Activated CD8-positive, alpha-beta memory T cell treated with anti-CD3 and anti-CD28 coated beads, Interleukin-2, amount 10 ng/mL, durations not matched to agents 7 days and 5 days (primary cell): ENCODE results near the gene CAMK4. TPM values are rescaled to one million over a fixed set of nuclear protein-coding genes. Genes with fewer than 3 reads are reported as not detected.
A peak's percentile ranks its signal among the peaks of the same experiment; 100 is the strongest.
"Not testable (repeated sequence)": the region's sequence is repeated elsewhere in the genome, so short reads cannot be mapped to it uniquely, and the experiment has no call there.

Experiments
- ATAC-seq: fragments of 150-1000 bp; cut with Tn5 transposase; one replicate; pipeline ENCODE4 v1.10.0; 2021; ENCODE audit warnings: moderate library complexity
- CTCF ChIA-PET: fragments of 350-600 bp; sonication (Branson Sonifier 250); formaldehyde crosslinking; loops from one replicate; lab custom pipeline; 2021; ENCODE audit warnings: antibody characterized with exemption; lab: Charles Lee
- DNase-seq: peaks from one replicate; pipeline ENCODE4 v3.0.0-alpha.2; 2020
- H3K27ac Mint-ChIP-seq: one replicate; pipeline ENCODE4 v1.8.0; 2021; ENCODE audit warnings: mild to moderate bottlenecking, mixed read lengths
- H3K27me3 Mint-ChIP-seq: one replicate; pipeline ENCODE4 v1.8.0; 2021; ENCODE audit warnings: mixed read lengths
- H3K36me3 Mint-ChIP-seq: one replicate; pipeline ENCODE4 v1.8.0; 2021; ENCODE audit warnings: mild to moderate bottlenecking, mixed read lengths
- H3K4me1 Mint-ChIP-seq: one replicate; pipeline ENCODE4 v1.8.0; 2021; ENCODE audit warnings: mixed read lengths
- H3K4me3 Mint-ChIP-seq: one replicate; pipeline ENCODE4 v1.8.0; 2021; ENCODE audit warnings: mild to moderate bottlenecking, moderate library complexity, mixed read lengths
- H3K9me3 Mint-ChIP-seq: one replicate; pipeline ENCODE4 v1.8.0; 2022; ENCODE audit warnings: low read depth, mixed read lengths
- total RNA-seq, 2 experiments: library from RNA; stranded (reverse); gene quantifications; one replicate each; pipeline ENCODE4 v1.2.3, GENCODE V29; 2021

The CAMK4 gene
- total RNA-seq, 2 experiments from 2014 or later, result 77.4 to 91.1 TPM

DNA sequence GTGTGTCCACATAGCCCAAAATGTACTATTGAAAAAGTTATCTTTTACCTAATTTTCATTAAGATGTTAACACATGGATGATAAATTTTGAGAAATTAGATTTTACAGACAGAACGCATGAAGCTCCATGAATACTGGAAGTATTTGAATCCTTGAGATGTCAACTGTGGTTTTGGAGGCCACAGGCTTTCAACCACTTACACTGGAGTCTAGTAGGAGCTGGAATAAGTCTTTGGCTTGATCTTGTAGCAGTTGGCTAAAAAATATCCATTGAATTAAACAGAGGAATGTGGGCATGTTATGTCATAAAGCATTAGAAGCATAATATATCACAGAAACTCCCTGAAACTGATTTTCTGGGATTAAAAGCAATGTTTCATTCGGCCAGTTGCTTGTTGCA is 52.9 kb downstream of the CAMK4 start:
- Mint-ChIP-seq H3K9me3 (no peaks in the 10 kb centered on the region), H3K4me1 (peaks cover 20% of the 10 kb centered on the region), H3K27me3 (no peaks in the 10 kb centered on the region), H3K27ac (no peak overlapping the region), H3K4me3 (no peak overlapping the region), H3K36me3 (peaks cover 4% of the 10 kb centered on the region)
- ATAC-seq (no peak), DNase-seq (no peak)
- CTCF ChIA-PET, result interaction anchor here (0.6 to 5.6 kb wide), 7 partner anchors 9 to 254 kb away, joined by 3 to 56 read pairs (median 7); partner anchors contain the start of gene CAMK4

DNA sequence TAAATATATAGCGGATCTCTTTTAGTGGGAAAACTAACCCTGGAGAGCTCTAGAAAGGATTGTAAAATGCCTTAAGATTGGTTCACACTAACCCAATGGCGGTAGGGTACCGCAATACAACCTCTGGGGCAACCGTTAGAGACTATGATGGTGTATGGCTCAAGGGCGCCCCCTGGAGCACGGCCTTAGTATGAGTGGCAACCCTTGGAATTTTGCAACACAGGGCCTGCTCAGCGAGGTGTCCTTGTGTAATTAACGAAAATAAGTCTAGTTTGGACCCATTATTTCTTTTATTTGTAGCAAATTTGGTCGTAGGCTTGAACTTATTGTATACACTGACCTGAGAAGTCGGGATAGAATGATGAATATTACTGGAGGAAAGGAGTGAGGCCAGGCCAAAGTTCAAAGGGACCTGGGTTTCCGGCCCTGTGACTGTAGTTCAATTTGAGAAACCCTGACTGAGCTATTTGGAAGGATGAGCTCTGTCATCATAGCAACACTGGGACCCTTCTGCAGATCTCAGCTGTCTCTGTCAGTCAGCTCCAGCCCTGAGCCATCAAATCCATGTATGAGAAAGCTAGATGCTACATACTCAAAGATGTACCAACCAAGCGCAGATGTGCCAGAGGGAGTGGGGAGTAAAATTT is 54.8 kb downstream of the CAMK4 start:
- no peaks in the 10 kb centered on the region for H3K9me3 Mint-ChIP-seq
- H3K27ac Mint-ChIP-seq, result peak overlapping the region; percentile 52
- no peaks in the 10 kb centered on the region for H3K27me3 Mint-ChIP-seq
- ATAC-seq (peak; percentile 99), DNase-seq (peak; percentile 88)
- H3K4me1 Mint-ChIP-seq, result peaks cover 20% of the 10 kb centered on the region
- H3K4me3 Mint-ChIP-seq, result no peak overlapping the region
- CTCF ChIA-PET, result interaction anchor here (0.6 to 5.6 kb wide), 27 partner anchors 10 to 186 kb away, joined by 3 to 56 read pairs (median 5); partner anchors contain the start of genes CAMK4 and WDR36
- peaks cover 3% of the 10 kb centered on the region for H3K36me3 Mint-ChIP-seq

DNA sequence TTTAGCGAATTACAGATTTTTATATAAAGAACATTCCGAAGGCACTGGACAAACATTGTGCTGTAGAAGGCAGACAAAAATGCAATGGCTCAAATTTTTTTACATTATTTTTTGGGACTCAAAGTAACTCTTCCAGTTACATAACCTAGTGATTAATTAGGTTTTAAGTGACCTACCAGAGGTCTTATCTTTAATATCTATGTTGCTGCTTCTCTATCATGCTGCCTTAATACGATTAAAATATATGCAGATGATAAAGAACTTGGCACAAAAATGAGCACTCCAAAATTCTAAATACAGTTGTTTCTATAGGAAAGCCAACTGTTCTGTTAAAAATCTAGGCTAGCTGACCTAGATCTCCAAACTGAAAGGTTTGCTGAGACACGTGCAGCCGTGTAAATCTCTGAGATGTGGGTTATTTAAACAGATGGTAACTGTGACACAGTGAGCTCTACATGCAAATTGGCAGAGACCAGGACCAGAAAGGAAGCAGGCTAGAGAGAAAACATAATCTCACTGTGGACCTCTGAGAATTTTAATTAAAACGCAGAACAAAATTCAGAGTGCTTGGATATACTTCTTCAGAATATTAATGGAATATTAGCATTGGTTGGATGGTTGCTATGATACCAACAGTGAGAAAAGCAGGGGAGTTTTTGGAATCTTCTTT is 56.2 kb downstream of the CAMK4 start:
- no peak for DNase-seq
- no peaks in the 10 kb centered on the region for H3K27me3 Mint-ChIP-seq
- H3K4me3 Mint-ChIP-seq, result no peak overlapping the region
- no peak overlapping the region for H3K27ac Mint-ChIP-seq
- H3K36me3 Mint-ChIP-seq, result no peaks in the 10 kb centered on the region
- CTCF ChIA-PET, result interaction anchor here (0.8 to 5.6 kb wide), 8 partner anchors 23 to 124 kb away, joined by 3 to 56 read pairs (median 11); partner anchors contain the start of gene CAMK4
- H3K4me1 Mint-ChIP-seq, result peaks cover 20% of the 10 kb centered on the region
- no peak for ATAC-seq
- H3K9me3 Mint-ChIP-seq, result no peaks in the 10 kb centered on the region

- no peaks in the 10 kb centered on the region for H3K27me3 Mint-ChIP-seq
- peaks cover 11% of the 10 kb centered on the region for H3K4me1 Mint-ChIP-seq
- CTCF ChIA-PET, result interaction anchor here (1.6 kb wide), 1 partner anchor 124 kb away, joined by 5 read pairs; no protein-coding TSS in a partner anchor
- no peaks in the 10 kb centered on the region for H3K9me3 Mint-ChIP-seq
- H3K4me3 Mint-ChIP-seq, result no peak overlapping the region
- DNase-seq (no peak), ATAC-seq (no peak)
- H3K27ac Mint-ChIP-seq, result no peak overlapping the region
- peaks cover 2% of the 10 kb centered on the region for H3K36me3 Mint-ChIP-seq
Observed at GRCh38 chr5:111282798-111283197, 58.6 kb downstream of the CAMK4 start.

DNA sequence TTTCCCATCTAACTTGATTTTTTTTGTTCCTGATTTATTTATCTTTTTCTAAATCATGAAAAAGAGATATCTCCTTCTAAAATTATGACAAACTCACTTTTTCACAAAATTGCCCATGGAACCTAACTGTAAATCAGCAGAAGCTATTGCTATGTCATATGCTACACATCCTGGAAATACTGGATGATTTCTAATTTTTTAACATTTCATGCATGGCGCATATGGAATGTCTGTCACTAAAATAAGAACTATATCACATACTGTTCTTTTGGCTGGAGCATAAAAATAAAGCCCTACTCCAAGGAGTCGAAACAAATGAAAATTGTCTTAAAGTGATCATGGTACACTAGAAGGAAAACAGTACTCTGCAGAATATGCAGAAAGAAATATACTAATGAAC is 60.6 kb downstream of the CAMK4 start:
- no peak for ATAC-seq
- no peaks in the 10 kb centered on the region for H3K9me3 Mint-ChIP-seq
- H3K4me3 Mint-ChIP-seq, result no peak overlapping the region
- peaks cover 15% of the 10 kb centered on the region for H3K36me3 Mint-ChIP-seq
- DNase-seq, result no peak
- H3K4me1 Mint-ChIP-seq, result no peaks in the 10 kb centered on the region
- no peak overlapping the region for H3K27ac Mint-ChIP-seq
- CTCF ChIA-PET, result no interaction called here
- H3K27me3 Mint-ChIP-seq, result no peaks in the 10 kb centered on the region

DNA sequence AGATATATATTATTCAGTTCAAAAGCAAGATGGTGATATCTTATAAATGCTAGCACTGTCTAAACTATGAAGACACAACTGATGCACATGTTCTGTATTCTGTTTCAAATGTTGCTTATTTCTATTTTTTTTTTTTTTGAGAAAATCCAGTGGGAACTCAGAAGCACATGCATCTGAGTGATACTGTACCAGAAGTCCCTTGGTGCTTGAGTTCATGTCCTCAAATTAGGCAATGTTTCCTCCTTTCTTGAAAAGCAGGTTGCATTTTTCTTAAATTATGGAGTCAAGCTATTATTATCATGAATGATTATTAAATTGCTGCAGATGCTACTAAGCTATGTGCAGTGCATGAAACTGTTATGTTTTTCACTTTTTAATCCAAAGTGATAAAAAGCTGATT is 70.4 kb downstream of the CAMK4 start:
- CTCF ChIA-PET, result interaction anchor here (1.0 kb wide), 1 partner anchor 45 kb away, joined by 4 read pairs; no protein-coding TSS in a partner anchor
- H3K4me1 Mint-ChIP-seq, result peaks cover 6% of the 10 kb centered on the region

GRCh38 chr5:111295649-111296048 is 71.5 kb downstream of the CAMK4 start:
- DNase-seq, result no peak
- H3K27ac Mint-ChIP-seq, result no peak overlapping the region
- H3K4me3 Mint-ChIP-seq, result no peak overlapping the region
- H3K9me3 Mint-ChIP-seq, result peaks cover 4% of the 10 kb centered on the region
- CTCF ChIA-PET, result interaction anchor here (1.4 kb wide), 1 partner anchor 17 kb away, joined by 3 read pairs; no protein-coding TSS in a partner anchor
- peaks cover 13% of the 10 kb centered on the region for H3K4me1 Mint-ChIP-seq
- peaks cover 33% of the 10 kb centered on the region for H3K36me3 Mint-ChIP-seq
- H3K27me3 Mint-ChIP-seq, result no peaks in the 10 kb centered on the region
- no peak for ATAC-seq

More for the DNA sequence above, 70.4 kb downstream of the CAMK4 start:
- DNase-seq (no peak), ATAC-seq (no peak)
- peaks cover 34% of the 10 kb centered on the region for H3K36me3 Mint-ChIP-seq
- H3K9me3 Mint-ChIP-seq, result peaks cover 6% of the 10 kb centered on the region
- no peak overlapping the region for H3K27ac Mint-ChIP-seq
- no peaks in the 10 kb centered on the region for H3K27me3 Mint-ChIP-seq
- no peak overlapping the region for H3K4me3 Mint-ChIP-seq

- H3K4me3 Mint-ChIP-seq, result no peak overlapping the region
- CTCF ChIA-PET, result interaction anchor here (1.4 kb wide), 1 partner anchor 16 kb away, joined by 3 read pairs; no protein-coding TSS in a partner anchor
- no peak overlapping the region for H3K27ac Mint-ChIP-seq
- peaks cover 6% of the 10 kb centered on the region for H3K9me3 Mint-ChIP-seq
- H3K27me3 Mint-ChIP-seq, result no peaks in the 10 kb centered on the region
- H3K36me3 Mint-ChIP-seq, result peaks cover 37% of the 10 kb centered on the region
- ATAC-seq, result no peak
- peaks cover 13% of the 10 kb centered on the region for H3K4me1 Mint-ChIP-seq
- DNase-seq, result no peak
Observed at GRCh38 chr5:111296570-111296969, 72.4 kb downstream of the CAMK4 start.

- Mint-ChIP-seq H3K27ac (no peak overlapping the region), H3K4me3 (no peak overlapping the region), H3K27me3 (no peaks in the 10 kb centered on the region), H3K9me3 (peaks cover 6% of the 10 kb centered on the region), H3K4me1 (peaks cover 13% of the 10 kb centered on the region), H3K36me3 (peaks cover 40% of the 10 kb centered on the region)
- CTCF ChIA-PET, result interaction anchor here (1.0 to 1.5 kb wide), 2 partner anchors 15 to 23 kb away, joined by 3 to 5 read pairs; no protein-coding TSS in a partner anchor
- ATAC-seq (no peak), DNase-seq (no peak)
Observed at GRCh38 chr5:111299067-111299481, 74.9 kb downstream of the CAMK4 start.

DNA sequence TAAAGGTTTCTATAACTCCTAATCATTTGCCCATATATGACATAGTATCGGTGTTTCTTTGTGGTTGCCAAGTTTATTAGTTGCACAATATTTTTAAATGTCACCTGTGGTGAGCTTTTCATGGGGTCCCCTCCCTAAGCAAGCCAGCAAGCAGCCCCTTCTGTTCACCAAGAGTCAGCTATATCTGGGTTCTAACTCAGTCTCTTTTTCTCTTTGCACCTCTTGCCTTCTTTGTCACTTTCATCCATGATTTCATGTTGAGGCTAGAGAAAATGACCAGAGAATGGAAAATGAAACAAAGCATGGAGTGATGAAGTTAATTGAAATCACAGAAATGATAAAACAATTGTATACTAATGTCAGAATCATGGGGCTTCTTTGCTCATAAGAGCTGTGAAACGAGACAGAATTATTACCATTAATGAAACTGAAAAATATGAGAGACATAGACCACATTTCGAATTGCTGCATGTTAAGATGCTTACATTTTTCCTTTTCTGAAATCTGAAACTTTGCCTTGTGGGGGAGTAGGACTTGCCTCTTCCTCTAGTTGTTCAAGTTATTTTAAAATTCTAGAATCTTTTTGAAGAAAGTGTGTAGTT is 75.7 kb downstream of the CAMK4 start:
- DNase-seq, result no peak
- Mint-ChIP-seq H3K27me3 (no peaks in the 10 kb centered on the region), H3K4me1 (peaks cover 13% of the 10 kb centered on the region), H3K27ac (no peak overlapping the region), H3K4me3 (peak overlapping the region; percentile 12), H3K36me3 (peaks cover 39% of the 10 kb centered on the region), H3K9me3 (peaks cover 6% of the 10 kb centered on the region)
- ATAC-seq, result peak; percentile 20
- CTCF ChIA-PET, result interaction anchor here (0.7 to 1.5 kb wide), 2 partner anchors 14 to 22 kb away, joined by 3 to 5 read pairs; no protein-coding TSS in a partner anchor

DNA sequence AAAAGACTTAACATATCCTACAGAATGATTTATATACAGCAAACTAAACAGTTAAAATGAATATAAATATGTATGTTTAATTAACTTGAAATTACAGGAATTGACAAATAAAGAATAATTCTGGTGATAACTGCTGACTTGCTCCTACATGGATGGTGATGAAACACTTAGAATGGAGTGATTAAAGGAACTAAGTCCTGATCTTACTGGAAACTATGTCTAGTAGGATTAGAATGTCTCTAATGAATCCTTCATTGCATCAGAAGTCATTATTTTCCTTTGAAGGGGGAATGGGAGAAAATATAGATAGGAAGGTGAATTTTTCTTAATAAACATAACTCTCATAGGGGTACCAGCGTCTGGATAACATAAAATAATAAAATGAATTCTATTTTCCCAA is 77.1 kb downstream of the CAMK4 start:
- CTCF ChIA-PET, result no interaction called here
- H3K4me3 Mint-ChIP-seq, result no peak overlapping the region
- peaks cover 6% of the 10 kb centered on the region for H3K9me3 Mint-ChIP-seq
- H3K27ac Mint-ChIP-seq, result no peak overlapping the region
- DNase-seq, result no peak
- peaks cover 13% of the 10 kb centered on the region for H3K4me1 Mint-ChIP-seq
- H3K36me3 Mint-ChIP-seq, result peaks cover 35% of the 10 kb centered on the region
- no peaks in the 10 kb centered on the region for H3K27me3 Mint-ChIP-seq
- ATAC-seq, result no peak

DNA sequence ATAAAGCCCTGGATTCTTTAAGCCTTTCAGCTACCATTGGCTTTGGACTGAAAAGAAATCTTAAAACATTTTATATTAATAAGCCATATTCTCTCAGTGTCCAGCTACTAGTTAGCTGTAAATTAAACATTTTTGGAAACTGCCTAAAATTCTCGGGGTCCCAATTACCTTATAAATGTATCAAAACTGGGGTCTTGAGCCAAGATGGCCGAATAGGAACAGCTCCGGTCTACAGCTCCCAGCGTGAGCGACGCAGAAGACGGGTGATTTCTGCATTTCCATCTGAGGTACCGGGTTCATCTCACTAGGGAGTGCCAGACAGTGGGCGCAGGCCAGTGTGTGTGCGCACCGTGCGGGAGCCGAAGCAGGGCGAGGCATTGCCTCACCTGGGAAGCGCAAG is 77.9 kb downstream of the CAMK4 start:
- H3K9me3 Mint-ChIP-seq, DNase-seq, H3K27ac Mint-ChIP-seq, H3K27me3 Mint-ChIP-seq, H3K4me3 Mint-ChIP-seq, ATAC-seq, CTCF ChIA-PET: not testable (repeated sequence)
- Mint-ChIP-seq H3K36me3 (peaks cover 35% of the 10 kb centered on the region), H3K4me1 (peaks cover 13% of the 10 kb centered on the region)

DNA sequence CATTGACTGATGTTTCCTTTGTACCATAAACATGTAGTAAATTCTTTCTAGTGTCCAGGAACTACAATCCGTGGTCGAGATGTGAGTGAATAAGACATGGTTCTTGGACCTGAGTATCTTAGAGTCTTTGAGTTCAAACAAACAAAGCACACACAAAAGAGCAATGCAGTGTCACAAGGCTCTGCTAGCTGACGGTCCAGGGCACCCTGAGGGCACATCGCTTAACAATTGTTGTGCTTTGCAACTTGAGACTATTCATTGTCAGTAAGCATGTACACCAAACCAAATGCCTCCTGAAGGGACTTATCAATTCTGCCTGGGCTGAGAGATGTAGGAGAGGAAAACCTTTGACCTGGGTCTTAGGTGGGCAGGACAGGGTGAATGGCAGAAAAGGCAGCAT is 84.8 kb downstream of the CAMK4 start:
- Mint-ChIP-seq H3K36me3 (no peaks in the 10 kb centered on the region), H3K27ac (no peak overlapping the region), H3K9me3 (no peaks in the 10 kb centered on the region), H3K4me1 (peaks cover 32% of the 10 kb centered on the region), H3K27me3 (no peaks in the 10 kb centered on the region), H3K4me3 (no peak overlapping the region)
- DNase-seq (no peak), ATAC-seq (no peak)
- CTCF ChIA-PET, result no interaction called here
